ENCODE measurements around the gene CLSTN1.
"Not testable (repeated sequence)": the region's sequence is repeated elsewhere in the genome, so short reads cannot be mapped to it uniquely, and the experiment has no call there.

Gene CLSTN1

GRCh38 chr1:9766759-9767442, 56.9 kb downstream of the CLSTN1 start:
- H3K27ac ChIP-seq: no peak overlapping the region
- TF ChIP-seq CTCF (IDR thresholded peaks at IDR 0.05): no peak
- H3K9ac ChIP-seq: no peak overlapping the region

GRCh38 chr1:9764550-9764949, 59.2 kb downstream of the CLSTN1 start:
- no peaks in the 10 kb centered on the region for H3K27me3 ChIP-seq (ENCODE audit: control insufficient read depth, insufficient read depth, low read length)
- no peak overlapping the region for H3K4me3 ChIP-seq (ENCODE audit: low read depth, low read length)
- H3K4me2 ChIP-seq (ENCODE audit: low read length): no peak overlapping the region
- H3K27ac ChIP-seq: no peak overlapping the region
- H2AFZ ChIP-seq: no peak overlapping the region
- no peaks in the 10 kb centered on the region for H3K4me1 ChIP-seq
- no peaks in the 10 kb centered on the region for H3K36me3 ChIP-seq (ENCODE audit: control insufficient read depth, insufficient read depth, low read length)
- no peak overlapping the region for H3K9ac ChIP-seq
- TF ChIP-seq CTCF (IDR thresholded peaks at IDR 0.05): no peak
- H3K9me3 ChIP-seq (ENCODE audit: control insufficient read depth, low read length): no peaks in the 10 kb centered on the region
- peaks cover 2% of the 10 kb centered on the region for H3K79me2 ChIP-seq

More at GRCh38 chr1:9766759-9767442, 56.9 kb downstream of the CLSTN1 start:
- no peaks in the 10 kb centered on the region for H3K36me3 ChIP-seq (ENCODE audit: control insufficient read depth, insufficient read depth, low read length)
- no peak overlapping the region for H3K4me2 ChIP-seq (ENCODE audit: low read length)
- peaks cover 2% of the 10 kb centered on the region for H3K79me2 ChIP-seq
- H3K4me1 ChIP-seq: no peaks in the 10 kb centered on the region
- H2AFZ ChIP-seq: no peak overlapping the region
- H3K4me3 ChIP-seq (ENCODE audit: low read depth, low read length): no peak overlapping the region
- H3K9me3 ChIP-seq (ENCODE audit: control insufficient read depth, low read length): no peaks in the 10 kb centered on the region
- no peaks in the 10 kb centered on the region for H3K27me3 ChIP-seq (ENCODE audit: control insufficient read depth, insufficient read depth, low read length)

- Histone ChIP-seq H3K4me2 (ENCODE audit: low read length) (no peak overlapping the region), H3K27me3 (ENCODE audit: control insufficient read depth, insufficient read depth, low read length) (no peaks in the 10 kb centered on the region), H3K9ac (no peak overlapping the region), H3K27ac (no peak overlapping the region), H3K9me3 (ENCODE audit: control insufficient read depth, low read length) (no peaks in the 10 kb centered on the region), H3K79me2 (peaks cover 2% of the 10 kb centered on the region), H3K4me1 (no peaks in the 10 kb centered on the region), H3K4me3 (ENCODE audit: low read depth, low read length) (no peak overlapping the region), H2AFZ (no peak overlapping the region), H3K36me3 (ENCODE audit: control insufficient read depth, insufficient read depth, low read length) (no peaks in the 10 kb centered on the region)
- TF ChIP-seq CTCF (IDR thresholded peaks at IDR 0.05): no peak
Measured at GRCh38 chr1:9763914-9764313, 59.9 kb downstream of the CLSTN1 start.

- not testable (repeated sequence) for H2AFZ ChIP-seq; H3K27ac ChIP-seq; H3K36me3 ChIP-seq (ENCODE audit: control insufficient read depth, insufficient read depth, low read length); H3K4me2 ChIP-seq (ENCODE audit: low read length); H3K4me1 ChIP-seq; H3K9me3 ChIP-seq (ENCODE audit: control insufficient read depth, low read length); H3K27me3 ChIP-seq (ENCODE audit: control insufficient read depth, insufficient read depth, low read length); H3K4me3 ChIP-seq (ENCODE audit: low read depth, low read length); H3K9ac ChIP-seq; H3K79me2 ChIP-seq
Measured at GRCh38 chr1:9762446-9762845, 61.3 kb downstream of the CLSTN1 start.

GRCh38 chr1:9761855-9762254, 61.9 kb downstream of the CLSTN1 start:
- no peak overlapping the region for H3K4me3 ChIP-seq (ENCODE audit: low read depth, low read length)
- TF ChIP-seq CTCF (IDR thresholded peaks at IDR 0.05): no peak
- H3K36me3 ChIP-seq (ENCODE audit: control insufficient read depth, insufficient read depth, low read length): no peaks in the 10 kb centered on the region
- H3K79me2 ChIP-seq: peaks cover 2% of the 10 kb centered on the region
- no peak overlapping the region for H3K27ac ChIP-seq
- no peak overlapping the region for H2AFZ ChIP-seq
- no peaks in the 10 kb centered on the region for H3K27me3 ChIP-seq (ENCODE audit: control insufficient read depth, insufficient read depth, low read length)
- H3K4me2 ChIP-seq (ENCODE audit: low read length): no peak overlapping the region
- no peaks in the 10 kb centered on the region for H3K9me3 ChIP-seq (ENCODE audit: control insufficient read depth, low read length)
- no peak overlapping the region for H3K9ac ChIP-seq
- no peaks in the 10 kb centered on the region for H3K4me1 ChIP-seq

Data from parathyroid adenoma (tissue), 2 donors.